HS-5 (cell line): ENCODE measurements around the gene SCN4A.

Experiments
- DNase-seq: peaks from one replicate; pipeline ENCODE4 v3.0.0-alpha.2; 2012; ENCODE audit warnings: low read depth

The SCN4A gene

DNA sequence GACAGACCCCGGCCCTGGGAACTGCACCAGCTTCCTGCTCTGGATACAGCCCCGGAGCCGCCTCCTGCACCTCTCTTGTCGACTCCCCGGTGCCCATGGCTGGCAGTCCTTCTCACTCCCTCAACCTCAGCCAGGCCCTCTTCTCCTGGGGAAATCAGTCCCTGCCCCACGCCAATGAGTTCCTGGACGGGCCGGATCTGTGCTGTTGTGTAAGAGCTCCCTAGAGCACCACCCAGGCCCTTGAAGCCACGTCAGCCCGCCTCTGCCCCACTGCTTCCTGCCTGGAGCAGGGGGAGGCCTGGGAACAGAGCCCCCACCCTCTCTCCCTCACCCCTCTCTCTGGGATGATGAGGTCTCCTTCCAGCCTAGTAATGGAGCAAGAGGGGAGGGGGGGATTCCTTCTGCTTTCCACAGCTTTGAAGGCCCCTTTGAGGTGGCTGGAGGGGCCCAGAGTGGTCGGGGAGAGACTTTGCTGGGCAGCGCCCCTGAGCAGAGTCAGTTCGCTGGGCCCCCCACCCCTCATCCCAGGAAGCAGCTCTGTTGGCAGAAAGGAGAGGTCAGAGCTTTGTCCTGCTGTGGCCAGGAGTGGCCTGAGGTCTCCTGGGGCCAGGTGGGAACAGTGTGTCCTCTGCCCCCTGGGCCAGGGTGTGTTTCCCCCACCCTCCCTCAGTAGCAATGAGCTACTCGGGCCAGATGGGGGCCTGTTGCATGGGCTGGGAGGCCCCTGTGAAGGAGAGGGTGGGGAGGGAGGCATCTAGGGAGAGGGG is 29.2 kb upstream of the SCN4A start:
- no peak for DNase-seq

DNA sequence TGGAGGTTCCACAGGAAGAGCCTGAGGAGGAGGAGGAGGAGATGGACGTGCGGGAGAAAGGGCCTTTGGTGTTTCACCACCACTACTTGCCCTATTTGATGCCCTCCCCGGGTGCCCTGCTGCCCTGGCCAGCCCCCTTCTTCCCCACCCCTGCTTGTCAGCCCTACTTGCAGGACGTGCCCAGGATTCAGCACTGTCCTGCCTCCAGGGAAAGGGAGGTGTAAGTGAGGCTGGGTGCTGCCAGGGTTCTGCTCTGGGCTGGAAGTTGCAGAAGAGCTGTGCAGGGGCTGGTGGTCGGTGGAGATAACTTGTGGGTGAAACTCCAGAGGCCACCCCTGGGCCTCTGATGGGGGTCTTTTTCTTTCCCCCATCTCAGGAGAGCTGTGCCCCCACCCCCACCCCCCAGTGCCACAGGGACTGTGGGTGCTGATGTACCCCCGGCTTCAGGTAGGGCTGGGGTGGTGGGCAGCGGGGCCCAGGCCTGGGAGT is 28.4 kb upstream of the SCN4A start:
- DNase-seq, result no peak

DNA sequence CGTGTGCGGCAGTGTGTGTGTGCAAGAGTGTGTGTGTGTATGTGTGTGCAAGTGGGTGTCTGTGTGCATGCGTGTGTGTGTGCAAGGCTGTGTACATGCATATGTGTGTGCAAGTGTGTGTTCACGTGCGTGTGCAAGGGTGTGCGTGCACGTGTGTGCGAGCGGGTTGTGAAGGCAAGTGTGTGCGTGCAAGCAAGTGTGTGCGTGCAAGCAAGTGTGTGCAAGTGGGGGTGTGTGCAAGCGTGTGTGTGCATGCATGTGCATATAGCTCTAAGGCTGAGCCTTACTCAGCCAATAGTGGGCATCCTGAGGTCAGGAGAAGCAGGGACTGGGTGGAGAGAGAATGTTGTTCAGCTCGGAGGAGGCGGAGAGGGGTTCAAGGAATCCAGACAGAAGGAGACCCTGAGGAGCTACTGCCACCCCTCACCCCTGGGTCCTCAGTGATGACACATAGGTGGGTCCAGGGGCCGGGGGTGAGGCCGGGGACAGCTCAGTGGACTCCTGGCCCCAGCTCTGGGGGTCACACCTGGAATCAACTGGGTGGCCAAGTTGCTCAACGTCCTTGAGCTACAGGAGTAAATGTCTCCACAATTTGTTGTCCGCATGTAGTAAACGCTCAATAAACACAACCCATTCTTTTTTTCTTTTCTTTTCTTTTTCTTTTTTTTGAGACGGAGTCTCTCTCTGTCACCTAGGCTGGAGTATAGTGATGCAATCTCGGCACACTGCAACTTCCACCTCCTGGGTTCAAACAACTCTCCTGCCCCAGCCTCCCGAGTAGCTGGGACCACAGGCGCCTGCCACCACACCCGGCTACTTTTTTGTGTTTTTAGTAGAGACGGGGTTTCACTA is 27.2 kb upstream of the SCN4A start:
- DNase-seq, result no peak

- DNase-seq, result no peak
Measured at GRCh38 chr17:63998721-63999679, 26.3 kb upstream of the SCN4A start.

- DNase-seq, result no peak
Measured at GRCh38 chr17:63998050-63998720, 25.5 kb upstream of the SCN4A start, which contains the start of gene PRR29. TSS of gene PRR29 (plus strand) at chr17:63998351. CDS start at chr17:63998365, 14 bp downstream.

GRCh38 chr17:63997341-63998048 is 24.8 kb upstream of the SCN4A start:
- no peak for DNase-seq

DNA sequence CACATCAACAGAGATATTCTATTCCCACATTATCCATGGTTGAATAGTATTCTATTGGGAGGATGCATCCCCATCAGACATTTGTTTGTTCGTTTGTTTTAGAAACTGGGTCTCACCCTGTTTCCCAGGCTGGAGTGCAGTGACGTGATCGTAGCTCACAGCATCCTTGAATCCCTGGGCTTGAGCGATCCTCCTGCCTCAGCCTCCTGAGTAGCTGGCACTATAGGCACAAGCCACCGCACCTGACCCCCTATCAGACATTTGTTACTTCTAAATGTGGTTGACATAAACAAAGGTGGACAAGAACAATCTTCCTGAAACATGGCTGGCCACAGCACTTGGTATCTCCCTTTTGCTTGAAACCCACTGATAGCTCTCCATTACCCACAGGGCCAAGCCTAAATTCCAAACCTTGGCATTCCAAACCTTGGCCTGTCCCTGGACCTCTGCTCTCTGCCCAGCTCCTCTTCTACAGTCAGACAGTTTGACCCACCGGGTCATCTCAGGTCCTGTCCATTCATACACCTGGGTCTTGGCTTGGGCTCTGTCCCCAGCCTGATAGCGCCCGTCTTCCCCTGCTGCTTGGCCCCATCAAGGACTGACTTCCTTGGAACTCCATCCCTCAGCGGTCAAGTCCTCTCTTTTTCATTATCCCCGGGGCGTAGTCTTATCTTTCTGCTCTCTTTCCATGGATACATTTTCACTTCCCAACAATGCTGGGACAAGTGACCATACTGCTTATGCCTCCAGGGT is 23.9 kb upstream of the SCN4A start:
- no peak for DNase-seq

DNA sequence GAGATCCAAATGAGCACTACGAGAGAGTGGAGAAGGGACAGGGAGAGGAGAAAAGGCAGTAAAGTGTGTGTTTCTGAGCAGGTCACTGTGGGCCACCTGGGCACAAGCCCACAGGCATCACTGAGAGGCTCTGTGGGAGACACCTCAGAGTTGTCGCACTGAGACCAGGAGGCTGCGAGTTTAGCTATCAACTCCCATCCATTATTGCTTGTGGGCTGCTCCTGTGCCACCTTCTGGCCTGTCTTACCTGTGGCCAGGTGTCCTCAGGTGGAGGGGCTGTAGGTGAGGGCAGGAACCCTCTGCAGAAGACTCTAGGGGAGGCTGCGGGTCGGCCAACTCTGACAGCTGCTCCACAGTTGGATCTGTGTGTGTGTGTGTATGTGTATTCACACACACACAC is 22.9 kb upstream of the SCN4A start:
- DNase-seq, result no peak

GRCh38 chr17:63993368-63993985 is 20.8 kb upstream of the SCN4A start:
- no peak for DNase-seq

GRCh38 chr17:63991611-63992010 is 18.9 kb upstream of the SCN4A start:
- DNase-seq, result no peak

- DNase-seq, result no peak
Measured at GRCh38 chr17:63989622-63990345, 17.1 kb upstream of the SCN4A start.

GRCh38 chr17:63988741-63989621 is 16.3 kb upstream of the SCN4A start:
- no peak for DNase-seq

GRCh38 chr17:63988127-63988478 is 15.4 kb upstream of the SCN4A start:
- no peak for DNase-seq

- no peak for DNase-seq
Measured at GRCh38 chr17:63987221-63988126, 14.8 kb upstream of the SCN4A start.

- no peak for DNase-seq
Measured at GRCh38 chr17:63986821-63987220, 14.1 kb upstream of the SCN4A start.

- DNase-seq, result no peak
Measured at GRCh38 chr17:63985387-63986140, 12.8 kb upstream of the SCN4A start.
